Cardiac muscle cell (in vitro differentiated cells and primary cell): ENCODE measurements around the gene OTULIN. TPM values are rescaled to one million over a fixed set of nuclear protein-coding genes. Genes with fewer than 3 reads are reported as not detected.

Experiments used
- DNase-seq, 2 donors: peaks; one replicate each; pipeline versions ENCODE4 v3.0.0 to v3.0.0-alpha.2; 2010 to 2017; ENCODE audit warnings: low read depth in 1 of 2, low spot score in 1 of 2
- H3K27ac ChIP-seq: fragments of 200-600 bp; sonication (generic); 2 replicates; pipeline ENCODE4 v1.5.1; 2016
- H3K27me3 ChIP-seq: fragments of 200-600 bp; sonication (generic); 2 replicates; pipeline ENCODE4 v1.6.0; 2016; ENCODE audit warnings: control low read depth
- H3K36me3 ChIP-seq: fragments of 200-600 bp; sonication (generic); 2 replicates; pipeline ENCODE4 v1.5.1; 2016; ENCODE audit warnings: control low read depth
- H3K4me1 ChIP-seq: fragments of 200-600 bp; sonication (generic); 2 replicates; pipeline ENCODE4 v1.8.1; 2017; ENCODE audit warnings: low read depth, mild to moderate bottlenecking, mixed run types
- H3K4me3 ChIP-seq: fragments of 200-600 bp; sonication (generic); 2 replicates; pipeline ENCODE4 v1.5.1; 2016; ENCODE audit warnings: mild to moderate bottlenecking
- H3K9me3 ChIP-seq: fragments of 200-600 bp; sonication (generic); 2 replicates; pipeline ENCODE4 v1.5.1; 2017; ENCODE audit warnings: low read depth, mild to moderate bottlenecking, control low read depth
- CTCF ChIP-seq: IDR thresholded peaks from 2 replicates; pipeline ENCODE4 v1.5.1; 2012; ENCODE audit warnings: low read depth, mild to moderate bottlenecking, low read length
- polyA plus RNA-seq: library from polyadenylated mRNA; unstranded; fragments of >200 nt; fragmentation: Nextera tagmentation; extraction: Ambion mirVana; gene quantifications from 2 replicates; pipeline ENCODE4 v1.2.1, GENCODE V29; 2016
- total RNA-seq: library from RNA; depleted of rRNA; stranded (reverse); fragments of >200 nt; gene quantifications from 2 replicates; pipeline ENCODE4 v1.2.3, GENCODE V29; 2016

OTULIN gene
- total and polyA plus RNA-seq, 2 experiments from 2014 or later, result 17.1 to 31.2 TPM

GRCh38 chr5:14700478-14701436 lies 36.2 kb downstream of the OTULIN start:
- no peaks in the 10 kb centered on the region for H3K9me3 ChIP-seq
- no peak for DNase-seq
- H3K4me3 ChIP-seq, result no peak overlapping the region
- H3K27ac ChIP-seq, result no peak overlapping the region
- H3K36me3 ChIP-seq, result no peaks in the 10 kb centered on the region
- no peaks in the 10 kb centered on the region for H3K27me3 ChIP-seq
- TF ChIP-seq CTCF, result no peak
- H3K4me1 ChIP-seq, result no peaks in the 10 kb centered on the region

GRCh38 chr5:14701556-14701955 lies 37.0 kb downstream of the OTULIN start:
- H3K9me3 ChIP-seq, result no peaks in the 10 kb centered on the region
- no peak overlapping the region for H3K27ac ChIP-seq
- no peaks in the 10 kb centered on the region for H3K27me3 ChIP-seq
- TF ChIP-seq CTCF, result no peak
- no peak overlapping the region for H3K4me3 ChIP-seq
- no peaks in the 10 kb centered on the region for H3K4me1 ChIP-seq
- DNase-seq, result no peak
- peaks cover 2% of the 10 kb centered on the region for H3K36me3 ChIP-seq

GRCh38 chr5:14702238-14702839 lies 37.8 kb downstream of the OTULIN start:
- peaks cover 4% of the 10 kb centered on the region for H3K36me3 ChIP-seq
- no peaks in the 10 kb centered on the region for H3K27me3 ChIP-seq
- no peaks in the 10 kb centered on the region for H3K4me1 ChIP-seq
- no peak overlapping the region for H3K27ac ChIP-seq
- no peak for TF ChIP-seq CTCF
- H3K9me3 ChIP-seq, result no peaks in the 10 kb centered on the region
- no peak overlapping the region for H3K4me3 ChIP-seq
- no peak for DNase-seq

- no peak for DNase-seq
- Histone ChIP-seq H3K4me1 (no peaks in the 10 kb centered on the region), H3K27me3 (no peaks in the 10 kb centered on the region), H3K4me3 (no peak overlapping the region), H3K9me3 (no peaks in the 10 kb centered on the region), H3K27ac (no peak overlapping the region), H3K36me3 (peaks cover 16% of the 10 kb centered on the region)
- TF ChIP-seq CTCF, result no peak
Measured at GRCh38 chr5:14705556-14705955, 41.0 kb downstream of the OTULIN start.

GRCh38 chr5:14706615-14707021 lies 42.1 kb downstream of the OTULIN start:
- TF ChIP-seq CTCF, result no peak
- no peaks in the 10 kb centered on the region for H3K9me3 ChIP-seq
- no peaks in the 10 kb centered on the region for H3K4me1 ChIP-seq
- H3K27ac ChIP-seq, result no peak overlapping the region
- peaks cover 16% of the 10 kb centered on the region for H3K36me3 ChIP-seq
- no peak overlapping the region for H3K4me3 ChIP-seq
- peak in 1 of 2 donors; percentile 65 for DNase-seq
- no peaks in the 10 kb centered on the region for H3K27me3 ChIP-seq
